ENCODE data around the gene ENPP6.
A peak's percentile ranks its signal among the peaks of the same experiment; 100 is the strongest.

The ENPP6 gene

DNA sequence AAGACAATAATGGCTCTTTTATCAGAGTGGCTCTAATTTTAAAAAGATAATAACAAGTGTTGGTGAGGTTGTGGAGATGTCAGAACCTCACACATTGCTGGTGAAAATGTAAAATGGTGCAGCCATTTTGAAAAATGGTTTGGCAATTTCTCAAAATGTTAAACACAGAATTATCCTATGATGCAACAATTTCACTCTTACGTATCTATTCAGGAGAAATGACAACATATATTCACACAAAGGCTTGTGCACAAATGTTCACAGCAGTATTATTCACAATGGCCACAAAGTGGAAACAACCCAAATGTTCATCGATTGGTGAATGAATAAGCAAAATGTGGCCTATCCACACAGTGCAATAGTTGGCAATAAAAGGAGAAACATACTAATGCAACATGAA lies 24.7 kb downstream of the ENPP6 start:
- DNase-seq (ENCODE audit: low read depth in 1 of 2, low spot score in 1 of 2) = no peak

DNA sequence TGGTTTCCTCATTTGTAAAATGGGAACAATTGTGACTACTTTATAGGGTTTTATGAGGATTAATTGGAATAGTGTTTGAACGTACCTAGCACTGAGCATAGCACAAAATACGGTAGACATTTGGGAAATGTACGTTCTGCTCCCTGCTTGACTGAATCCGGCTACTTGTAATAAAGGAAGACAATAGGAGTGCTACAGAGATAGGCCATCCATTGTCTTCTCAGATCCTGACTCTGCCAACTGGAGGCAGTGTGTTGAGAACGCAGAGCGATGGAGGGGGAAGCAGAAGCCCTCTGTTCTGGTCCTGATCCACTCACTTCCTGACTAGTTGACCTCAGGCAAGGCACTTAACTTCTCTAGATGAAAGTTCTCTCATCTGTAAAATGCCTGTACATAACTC lies 26.4 kb downstream of the ENPP6 start:
- no peak for DNase-seq (ENCODE audit: low read depth in 1 of 2, low spot score in 1 of 2)

DNA sequence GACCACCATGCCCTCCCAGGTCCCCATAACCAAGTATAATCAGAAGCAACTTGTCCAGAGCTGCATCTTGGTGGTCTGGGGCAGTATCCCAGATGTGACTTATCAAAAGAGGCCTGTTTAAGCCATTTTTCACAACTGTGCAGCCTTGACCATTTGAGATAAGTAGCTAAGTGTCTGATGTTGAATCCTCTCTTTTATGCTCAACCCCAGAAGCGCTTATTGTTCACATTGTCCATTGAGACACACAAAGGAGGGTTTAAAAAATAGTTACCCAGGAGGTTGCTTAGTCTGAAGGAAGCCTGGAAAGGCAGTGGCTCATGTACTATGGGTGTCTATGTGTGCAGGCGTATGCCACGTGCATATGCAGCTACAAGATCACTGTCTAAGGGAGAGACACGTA lies 27.0 kb downstream of the ENPP6 start:
- DNase-seq (ENCODE audit: low read depth in 1 of 2, low spot score in 1 of 2) = no peak

DNA sequence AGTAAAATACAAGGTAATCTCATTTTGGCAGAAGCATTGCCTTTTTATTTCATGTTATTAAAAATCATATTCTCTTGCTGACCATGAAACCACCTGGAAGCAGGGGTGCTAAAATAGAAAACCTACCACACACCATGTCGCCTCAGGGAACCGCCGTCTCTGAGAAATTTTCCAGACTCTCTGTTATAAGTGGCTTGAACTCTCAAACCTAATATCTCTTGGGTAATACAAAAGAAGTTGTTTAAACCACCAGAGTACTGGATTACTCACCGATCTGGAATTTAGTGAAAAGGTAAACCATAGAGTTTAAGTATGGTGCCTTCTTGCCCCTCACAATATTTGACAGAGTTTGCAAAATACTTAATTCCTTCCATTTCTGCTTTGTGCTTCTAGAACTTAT lies 27.7 kb downstream of the ENPP6 start:
- DNase-seq (ENCODE audit: low read depth in 1 of 2, low spot score in 1 of 2) = no peak

DNA sequence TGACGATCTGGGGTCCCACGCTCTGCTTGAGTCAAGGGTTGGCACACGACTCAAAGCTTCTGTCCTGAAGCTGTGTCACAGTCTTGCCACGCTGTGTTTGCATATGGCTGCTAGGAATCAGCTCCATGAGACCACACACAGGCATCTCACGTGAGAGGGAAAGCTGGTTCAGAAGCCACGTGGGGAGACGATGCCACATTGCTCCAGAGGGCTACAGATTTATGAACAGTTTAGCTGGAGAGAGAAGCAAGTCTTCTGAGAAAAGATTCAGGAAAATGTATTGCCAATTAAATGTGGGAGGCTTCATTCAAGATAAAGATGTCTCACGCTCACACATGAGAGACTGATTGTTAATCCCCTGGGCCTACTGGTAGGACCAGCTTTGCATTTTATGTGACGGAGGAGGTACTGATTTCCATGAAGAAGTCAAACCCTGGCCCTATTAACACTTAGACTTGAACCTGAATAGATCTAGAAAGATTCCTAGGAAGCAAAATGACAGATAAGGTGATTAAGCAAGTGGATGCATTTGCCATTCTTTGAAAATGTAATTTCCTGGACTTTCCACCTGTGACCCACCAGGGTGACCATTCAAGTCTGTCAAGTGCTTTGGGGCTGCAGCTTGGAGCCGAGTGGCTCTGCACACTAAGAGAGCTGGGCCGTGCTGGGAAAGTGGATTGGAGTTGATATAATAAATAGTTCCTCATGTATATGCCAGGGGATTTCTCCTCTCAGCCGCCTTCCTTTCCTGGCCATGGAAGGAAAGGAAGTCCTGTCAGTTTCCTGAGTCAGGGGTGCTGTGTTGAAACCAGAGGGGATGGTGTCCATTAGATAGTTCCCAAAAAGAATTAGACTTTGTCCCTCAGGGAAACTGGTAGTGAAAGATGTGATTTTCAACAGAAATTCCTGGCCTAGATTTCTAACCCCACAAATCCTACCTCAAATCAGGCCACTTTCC lies 29.0 kb downstream of the ENPP6 start:
- DNase-seq (ENCODE audit: low read depth in 1 of 2, low spot score in 1 of 2) = no peak

DNA sequence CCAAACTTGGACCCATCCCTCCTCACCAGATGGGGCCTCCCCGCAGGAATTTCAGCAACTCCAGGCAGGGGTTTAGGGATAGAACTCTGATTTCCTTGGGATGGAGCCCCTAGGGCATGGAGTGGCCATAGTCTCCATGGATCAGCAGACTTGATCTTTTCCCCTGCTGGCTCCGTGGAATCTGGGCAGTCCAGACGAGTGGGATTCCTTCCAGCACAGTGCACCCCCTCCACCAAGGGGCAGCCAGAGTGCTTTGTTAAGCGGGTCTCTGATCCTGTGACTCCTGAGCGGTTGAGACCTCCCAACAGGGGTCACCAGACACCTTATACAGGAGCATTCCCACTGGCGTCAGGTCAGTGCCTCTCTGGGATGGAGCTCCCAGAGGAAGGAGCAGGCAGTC lies 40.4 kb downstream of the ENPP6 start:
- DNase-seq (ENCODE audit: low read depth in 1 of 2, low spot score in 1 of 2) = no peak

DNA sequence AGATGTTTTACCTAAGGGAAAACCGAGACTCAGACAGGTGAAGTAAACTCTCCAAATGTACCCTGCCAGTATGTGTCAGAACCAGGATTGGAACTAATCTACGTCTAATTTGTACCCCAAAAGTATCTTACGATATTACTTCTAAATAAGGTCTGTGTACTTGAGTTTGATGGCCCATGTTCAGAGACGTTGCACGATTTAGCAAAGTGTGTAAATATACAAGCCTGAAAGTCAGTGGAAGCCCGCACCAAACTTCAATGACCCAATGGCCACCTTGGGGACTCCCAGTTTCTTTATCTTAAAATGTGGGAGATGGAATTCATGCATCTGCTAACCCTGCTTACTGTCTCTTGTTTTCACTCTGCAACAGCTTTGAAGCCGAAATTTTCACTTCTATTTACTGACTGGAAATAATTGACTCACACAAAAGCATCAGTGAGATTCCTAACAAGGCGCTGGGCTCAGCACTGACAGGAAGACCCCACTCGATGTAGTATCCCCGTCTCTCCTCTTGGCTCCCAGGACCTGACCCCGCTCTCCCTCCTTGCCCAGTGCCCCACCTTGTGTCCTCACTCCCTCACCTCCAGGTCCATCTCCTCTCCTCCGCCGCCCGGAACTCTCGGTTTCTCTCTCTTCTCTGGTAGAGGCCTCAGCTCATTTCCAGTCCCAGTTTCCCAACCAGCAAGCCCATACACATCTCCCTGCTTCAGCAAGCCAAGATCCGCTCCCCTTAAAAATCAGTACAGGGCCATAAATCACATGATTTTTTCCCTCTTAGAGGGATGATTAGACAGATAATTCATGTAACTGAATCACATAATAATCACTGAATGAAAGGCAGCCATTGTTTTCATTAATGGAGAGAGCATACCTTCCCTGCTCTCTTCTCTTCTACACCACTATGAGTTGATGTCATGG lies 42.8 kb downstream of the ENPP6 start:
- no peak for DNase-seq (ENCODE audit: low read depth in 1 of 2, low spot score in 1 of 2)

DNA sequence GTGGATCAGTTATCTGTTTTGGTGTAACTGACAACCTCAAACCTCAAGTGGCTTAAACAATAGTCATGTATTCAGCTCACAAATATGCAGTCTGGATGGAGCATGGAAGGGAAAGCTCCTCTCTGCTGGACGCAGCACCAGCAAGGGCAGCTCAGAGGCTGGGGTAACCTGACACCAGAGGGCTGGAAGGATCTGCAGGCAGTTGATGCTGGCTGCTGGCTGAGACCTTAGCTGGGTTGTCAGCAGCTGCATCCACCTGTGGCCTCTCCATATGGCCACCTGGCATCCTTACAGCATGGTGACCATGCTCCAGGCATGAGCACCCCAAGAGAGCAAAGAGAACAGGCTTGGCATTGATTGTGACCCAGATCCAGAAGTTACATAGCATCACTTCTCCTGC lies 46.7 kb downstream of the ENPP6 start:
- no peak for DNase-seq (ENCODE audit: low read depth in 1 of 2, low spot score in 1 of 2)

DNA sequence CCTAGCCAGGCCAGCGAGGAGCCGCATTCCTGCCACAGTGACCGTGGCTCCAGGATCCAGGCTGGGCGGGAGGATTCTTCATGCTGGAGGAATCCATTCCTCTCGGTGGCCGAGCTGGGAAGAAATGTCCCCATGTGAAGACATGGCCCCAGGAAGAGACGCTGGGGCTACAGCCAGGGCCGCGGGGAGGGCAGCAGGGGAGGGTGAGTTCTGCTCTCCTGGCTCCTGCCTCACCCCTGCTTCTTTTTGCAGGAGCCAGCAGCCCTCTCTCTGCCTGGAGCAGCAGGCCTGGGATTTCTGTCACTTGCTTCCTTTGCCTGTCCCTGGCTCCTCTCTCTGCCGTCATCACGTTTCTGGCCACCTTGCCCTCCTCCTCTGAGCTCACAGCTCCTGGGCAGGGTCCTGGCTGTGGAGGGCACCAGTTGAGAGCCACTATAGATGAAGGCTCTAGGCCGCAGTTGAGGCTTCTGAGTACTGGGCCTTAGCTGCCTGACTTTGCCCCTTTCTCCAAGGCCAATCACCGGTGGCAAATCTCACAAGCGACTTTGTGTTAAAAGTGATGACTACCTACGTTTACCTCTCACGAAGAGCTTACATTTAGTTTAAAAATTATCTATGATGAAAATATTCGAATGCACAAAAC lies 48.3 kb downstream of the ENPP6 start:
- no peak for DNase-seq (ENCODE audit: low read depth in 1 of 2, low spot score in 1 of 2)

DNA sequence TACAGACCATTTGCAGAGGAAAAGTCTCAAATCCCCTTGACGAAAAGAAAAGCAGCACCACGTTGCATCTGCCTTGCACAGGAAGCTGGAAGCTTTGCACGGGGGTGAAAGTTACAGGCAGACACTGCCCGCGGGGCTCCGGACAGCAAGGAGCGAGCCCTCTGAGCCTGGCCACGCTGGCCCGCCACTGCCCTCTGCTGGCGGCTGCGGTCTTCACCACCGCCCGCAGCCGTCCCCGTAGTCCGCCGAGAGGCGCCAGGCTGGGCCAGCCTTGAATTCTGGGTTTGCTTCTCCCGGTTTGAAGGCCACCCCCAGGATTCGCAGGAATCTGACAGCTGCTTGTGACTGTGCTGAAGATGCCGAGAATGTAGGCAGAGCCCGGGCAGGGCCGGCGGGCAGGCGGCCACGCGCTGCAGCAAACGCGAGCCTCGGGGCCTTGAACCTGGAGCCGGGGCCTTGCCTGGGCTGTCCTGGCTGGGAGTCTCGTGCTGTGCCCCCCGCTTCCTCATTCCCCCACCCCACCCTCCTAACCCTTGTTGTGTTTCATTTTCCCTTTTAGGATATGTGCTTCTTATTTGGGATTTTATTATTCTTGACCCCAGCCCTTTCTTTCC lies 49.2 kb downstream of the ENPP6 start:
- peak in 1 of 2 donors; percentile 24 for DNase-seq (ENCODE audit: low read depth in 1 of 2, low spot score in 1 of 2)

DNA sequence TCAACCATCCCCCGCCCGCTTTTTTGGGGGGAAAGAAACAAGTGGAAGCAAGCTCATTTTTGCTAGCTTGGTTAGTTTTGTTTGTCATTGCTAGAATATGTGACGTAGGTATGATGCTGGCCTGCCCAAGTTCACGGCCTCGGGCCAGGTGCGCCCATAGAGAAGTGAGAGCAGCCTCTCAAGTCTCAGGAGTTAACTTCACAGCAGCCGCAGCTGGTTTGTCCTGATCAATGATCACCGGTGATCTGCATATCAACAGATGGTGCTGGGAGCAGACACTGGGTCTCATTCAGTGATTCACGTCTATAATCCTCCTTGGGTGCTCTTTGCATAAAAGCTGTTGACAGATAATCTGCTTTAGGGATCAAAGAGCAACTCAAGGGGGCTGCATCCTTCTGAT lies 50.1 kb downstream of the ENPP6 start:
- DNase-seq (ENCODE audit: low read depth in 1 of 2, low spot score in 1 of 2) = no peak

DNA sequence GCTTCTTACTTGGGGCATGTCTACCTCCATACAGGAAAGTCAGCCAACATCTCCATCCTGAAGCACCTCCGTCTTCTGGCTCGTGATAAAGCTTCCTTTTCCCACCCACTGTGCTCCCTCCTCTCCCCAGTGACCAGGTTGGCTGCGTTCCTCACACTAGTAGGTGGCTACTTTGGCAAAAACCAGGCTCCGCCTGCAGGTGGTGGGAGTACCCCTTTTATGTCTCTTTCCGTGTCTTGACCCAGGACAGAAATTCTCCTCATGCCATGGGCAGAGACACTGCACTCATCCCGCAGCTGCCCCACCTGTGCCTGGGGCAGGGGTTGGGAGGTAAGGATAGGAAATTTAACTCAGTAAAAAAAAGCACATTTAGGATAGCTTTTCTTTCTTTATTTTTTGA lies 50.9 kb downstream of the ENPP6 start:
- no peak for DNase-seq (ENCODE audit: low read depth in 1 of 2, low spot score in 1 of 2)

DNA sequence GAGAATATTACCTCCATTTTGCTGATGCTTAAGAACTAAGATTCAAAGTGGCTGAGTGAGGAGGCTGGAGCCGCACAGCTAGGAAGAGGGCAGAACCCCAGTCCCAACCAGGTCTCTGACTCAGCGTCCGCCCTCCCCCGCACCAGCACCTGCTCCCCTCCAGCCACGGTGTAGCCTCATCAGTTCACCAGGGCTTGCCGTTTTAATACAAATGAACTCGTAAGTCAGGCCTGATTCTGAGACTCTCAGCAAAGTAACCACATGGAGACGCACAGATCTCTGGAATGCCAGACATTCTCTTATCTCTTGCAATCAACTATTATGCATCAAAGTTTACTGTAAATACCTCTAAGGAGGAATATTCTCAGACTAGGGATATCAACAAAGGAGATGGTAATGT lies 52.4 kb downstream of the ENPP6 start:
- DNase-seq (ENCODE audit: low read depth in 1 of 2, low spot score in 1 of 2) = no peak

DNA sequence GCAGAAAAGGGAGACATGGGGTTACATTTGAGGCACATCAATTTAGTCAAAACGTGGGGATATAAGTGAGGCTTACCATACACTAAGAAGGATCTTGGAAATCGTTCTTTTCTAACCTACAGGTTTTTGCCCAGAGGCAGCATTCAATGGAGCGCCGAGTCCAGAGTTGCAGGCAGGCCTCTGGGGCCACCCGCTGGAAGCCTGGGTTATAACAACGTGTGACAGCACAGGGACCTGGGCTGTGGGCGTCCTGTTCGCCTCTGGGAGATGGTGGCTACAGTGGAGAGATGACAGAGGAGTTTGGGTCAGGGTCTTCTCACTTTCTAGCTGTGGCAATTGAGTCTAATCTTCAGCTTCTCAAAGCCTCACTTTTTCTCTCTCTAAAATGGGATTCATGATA lies 53.9 kb downstream of the ENPP6 start:
- DNase-seq (ENCODE audit: low read depth in 1 of 2, low spot score in 1 of 2) = no peak

DNA sequence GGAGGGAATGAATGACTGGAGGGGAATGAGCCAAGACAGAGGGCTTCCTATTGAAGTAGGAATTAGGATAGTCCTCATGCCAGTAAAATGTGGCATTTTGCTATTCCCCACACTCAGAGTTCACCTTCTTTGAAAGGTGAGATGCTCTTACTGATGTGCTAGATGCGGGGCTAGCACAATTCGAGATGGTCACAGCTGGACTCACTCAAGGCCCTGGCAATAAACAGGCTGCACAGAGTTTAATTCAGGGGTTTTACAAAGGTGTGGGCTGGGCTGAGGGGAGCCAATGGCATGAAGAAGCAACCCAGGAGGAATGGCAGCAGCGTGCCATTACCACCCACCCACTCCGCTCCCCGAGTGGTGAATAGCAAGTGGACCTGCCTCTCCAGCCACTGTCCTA lies 55.1 kb downstream of the ENPP6 start:
- DNase-seq (ENCODE audit: low read depth in 1 of 2, low spot score in 1 of 2) = no peak

DNA sequence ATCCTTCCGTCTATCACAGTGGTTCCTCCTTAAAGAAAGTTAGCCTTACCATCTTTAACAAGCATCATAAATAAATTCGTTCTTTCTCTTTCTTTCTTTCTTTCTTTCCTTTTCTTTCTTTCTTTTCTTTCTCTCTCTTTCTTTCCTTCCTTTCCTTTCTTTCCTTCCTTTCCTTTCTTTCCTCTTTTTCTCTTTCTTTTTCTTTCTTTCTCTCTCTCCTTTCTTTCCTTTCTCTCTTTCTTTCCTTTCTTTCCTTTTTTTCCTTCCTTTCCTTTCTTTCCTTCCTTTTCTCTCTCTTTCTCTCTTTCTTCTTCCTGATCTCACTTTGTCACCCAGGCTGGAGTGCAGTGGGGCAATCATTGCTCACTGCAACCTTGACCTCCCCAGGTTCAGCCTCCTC lies 60.4 kb downstream of the ENPP6 start:
- no peak for DNase-seq (ENCODE audit: low read depth in 1 of 2, low spot score in 1 of 2)

DNA sequence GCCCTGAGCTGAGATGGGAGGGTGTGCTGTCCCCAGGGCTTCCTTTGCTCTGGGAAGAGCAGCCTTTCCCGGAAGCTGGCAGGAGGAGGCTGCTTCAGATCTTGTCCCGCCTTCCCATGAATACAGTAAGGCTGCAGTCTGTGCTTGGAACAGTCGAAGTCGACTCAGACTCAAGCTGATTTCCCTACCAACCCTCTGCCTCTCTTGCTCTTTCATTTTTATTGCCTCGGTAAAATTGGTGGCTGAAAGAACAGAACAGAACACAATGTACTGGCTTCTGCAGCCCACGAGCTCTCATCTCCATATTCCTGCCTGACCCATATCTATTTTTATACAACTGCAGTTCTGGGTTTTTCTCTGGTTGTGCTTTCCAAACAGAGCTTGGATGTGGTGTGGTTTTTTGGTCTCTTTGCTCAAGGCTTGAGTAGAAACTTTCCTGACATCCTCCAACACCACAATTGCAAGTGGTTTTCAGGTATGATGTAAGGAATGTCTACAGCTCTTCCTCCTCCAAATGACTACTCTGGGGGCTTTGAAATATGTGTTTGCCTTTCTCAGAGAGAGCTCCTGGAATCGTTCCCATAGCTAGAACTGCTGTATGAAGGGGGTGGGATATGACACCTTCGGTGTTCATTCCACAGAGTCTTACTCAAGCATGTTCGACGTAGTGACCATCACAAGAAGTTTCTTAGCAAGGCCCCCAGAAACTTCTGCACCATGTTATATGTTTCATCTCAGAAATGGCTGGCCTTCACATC lies 61.3 kb downstream of the ENPP6 start:
- DNase-seq (ENCODE audit: low read depth in 1 of 2, low spot score in 1 of 2) = no peak

DNA sequence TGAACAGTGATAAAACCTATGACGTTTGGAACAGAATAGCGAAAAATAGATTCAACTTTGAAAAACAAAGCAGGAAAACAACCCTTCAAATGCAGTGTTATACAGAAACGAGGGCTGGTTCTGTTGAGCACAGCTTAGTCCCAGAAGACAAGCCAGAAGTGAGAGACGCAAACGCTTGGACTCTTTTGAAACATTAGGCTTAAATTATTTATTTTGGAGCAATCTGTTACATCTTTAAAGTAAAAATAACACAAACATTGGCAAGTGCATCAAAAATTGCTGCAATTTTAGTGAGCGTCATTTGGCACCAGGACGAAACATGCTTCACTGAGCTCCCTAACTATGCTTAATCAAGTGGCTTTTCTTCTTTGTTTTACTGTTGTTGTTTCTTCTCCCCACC lies 63.5 kb downstream of the ENPP6 start:
- DNase-seq (ENCODE audit: low read depth in 1 of 2, low spot score in 1 of 2) = no peak

DNA sequence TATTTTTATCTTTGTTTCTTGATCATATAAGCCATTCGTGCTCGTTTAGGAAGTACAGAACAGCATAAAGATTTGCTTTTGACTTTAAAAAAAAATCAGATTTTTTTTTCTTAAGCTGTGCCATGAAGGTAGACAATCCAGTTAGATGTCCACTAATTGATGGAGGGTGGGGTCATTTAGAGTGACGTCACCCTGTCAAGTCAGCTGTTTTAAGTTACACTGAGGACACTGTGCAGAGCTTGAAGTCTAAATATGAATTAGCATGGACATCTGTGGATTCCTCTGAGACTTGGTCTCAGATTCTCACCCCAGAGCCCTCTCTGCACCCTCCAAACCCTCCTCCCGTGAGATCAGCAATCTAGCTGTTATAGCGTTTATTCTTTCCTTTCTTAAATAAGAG lies 63.9 kb downstream of the ENPP6 start:
- no peak for DNase-seq (ENCODE audit: low read depth in 1 of 2, low spot score in 1 of 2)

DNA sequence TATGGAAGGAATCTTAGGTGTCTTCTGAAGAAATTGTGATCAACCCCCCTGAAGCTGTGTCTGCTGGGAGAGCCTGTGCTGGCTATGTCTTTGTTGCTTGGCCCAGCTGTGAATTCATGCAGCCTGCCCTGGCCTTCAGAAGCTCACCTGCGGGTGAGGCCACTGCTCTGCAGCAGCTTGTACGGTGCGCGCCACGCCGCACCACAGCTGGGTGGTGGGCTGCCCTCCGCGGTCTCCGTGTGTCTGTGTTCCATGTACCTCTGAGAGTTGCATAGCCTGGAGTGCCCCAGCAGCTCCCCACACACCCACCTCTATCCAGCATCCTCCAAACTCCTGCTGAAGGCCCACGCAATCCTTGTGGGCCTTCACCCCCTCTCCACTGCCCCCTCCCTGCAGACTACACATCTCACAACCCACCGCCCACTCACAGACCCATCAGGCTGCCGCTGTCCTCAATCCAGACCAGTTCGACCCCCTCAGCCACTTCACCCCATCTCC lies 65.6 kb downstream of the ENPP6 start:
- no peak for DNase-seq (ENCODE audit: low read depth in 1 of 2, low spot score in 1 of 2)
